GM12801 (cell line): ENCODE results near the gene EPPIN.

Experiments used
- CTCF ChIP-seq: IDR thresholded peaks from one replicate; pipeline ENCODE4 v1.5.1; 2011; ENCODE audit warnings: control low read depth; ENCODE audit not compliant: insufficient read length; ENCODE audit errors: extremely low read depth

The EPPIN gene

GRCh38 chr20:45496166-45496565 is 51.0 kb downstream of the EPPIN start:
- TF ChIP-seq CTCF, result no peak

GRCh38 chr20:45495501-45495941 is 51.7 kb downstream of the EPPIN start:
- TF ChIP-seq CTCF, result no peak
